GM23338 (cell line): ENCODE data around the gene TNFAIP8L3. TPM values are rescaled to one million over a fixed set of nuclear protein-coding genes. Genes with fewer than 3 reads are reported as not detected.
A peak's percentile ranks its signal among the peaks of the same experiment; 100 is the strongest.

Source experiments
- ATAC-seq: fragments of 200-7000 bp; cut with Tn5 transposase; 3 replicates; pipeline ENCODE4 v1.9.1; 2020
- DNase-seq: peaks from one replicate; pipeline ENCODE4 v3.0.0-alpha.2; 2015; ENCODE audit warnings: low spot score
- H2AFZ ChIP-seq: fragments of 200-600 bp; sonication (generic); 2 replicates; pipeline ENCODE4 v1.8.0; 2016; ENCODE audit warnings: antibody characterized with exemption, mild to moderate bottlenecking, moderate library complexity
- H3F3A ChIP-seq: fragments of 200-600 bp; sonication (generic); replicated peaks from 2 replicates; pipeline ENCODE4 v1.8.0; 2017; ENCODE audit warnings: antibody characterized with exemption, mixed run types, low read depth
- H3K27ac ChIP-seq: fragments of 200-600 bp; sonication (generic); 2 replicates; pipeline ENCODE4 v1.6.1; 2016; ENCODE audit warnings: low read depth
- H3K27me3 ChIP-seq: fragments of 200-600 bp; sonication (generic); 2 replicates; pipeline ENCODE4 v1.8.0; 2016; ENCODE audit warnings: mild to moderate bottlenecking, mixed run types, moderate library complexity; ENCODE audit not compliant: insufficient read depth
- H3K36me3 ChIP-seq: fragments of 200-600 bp; sonication (generic); 2 replicates; pipeline ENCODE4 v1.8.0; 2016; ENCODE audit warnings: mild to moderate bottlenecking; ENCODE audit not compliant: insufficient read depth
- H3K4me1 ChIP-seq: fragments of 200-600 bp; sonication (generic); 2 replicates; pipeline ENCODE4 v1.8.0; 2016; ENCODE audit warnings: mild to moderate bottlenecking, moderate library complexity; ENCODE audit not compliant: insufficient read depth
- H3K4me2 ChIP-seq: fragments of 200-600 bp; sonication (generic); 2 replicates; pipeline ENCODE4 v1.7.1; 2017; ENCODE audit warnings: mixed run types
- H3K4me3 ChIP-seq: fragments of 200-600 bp; sonication (generic); 2 replicates; pipeline ENCODE4 v1.6.1; 2016; ENCODE audit warnings: mixed run types
- H3K79me2 ChIP-seq: fragments of 200-600 bp; sonication (generic); replicated peaks from 2 replicates; pipeline ENCODE4 v1.8.0; 2017; ENCODE audit warnings: mild to moderate bottlenecking; ENCODE audit not compliant: insufficient read depth
- H3K9me2 ChIP-seq: fragments of 200-600 bp; sonication (generic); 2 replicates; pipeline ENCODE4 v1.8.0; 2017; ENCODE audit not compliant: insufficient read depth
- H4K20me1 ChIP-seq: fragments of 200-600 bp; sonication (generic); replicated peaks from 2 replicates; pipeline ENCODE4 v1.8.0; 2017; ENCODE audit warnings: mild to moderate bottlenecking; ENCODE audit not compliant: insufficient read depth
- H3K27ac Mint-ChIP-seq: 2 replicates; pipeline ENCODE4 v1.8.0; 2020; ENCODE audit warnings: inconsistent platforms, mild to moderate bottlenecking, moderate library complexity, mixed read lengths
- H3K27me3 Mint-ChIP-seq: 3 replicates; pipeline ENCODE4 v1.8.0; 2022; ENCODE audit warnings: low read depth, mild to moderate bottlenecking, moderate library complexity, mixed read lengths, inconsistent platforms; ENCODE audit not compliant: insufficient read depth, poor library complexity
- H3K36me3 Mint-ChIP-seq: 3 replicates; pipeline ENCODE4 v1.8.0; 2021; ENCODE audit warnings: low read depth, mild to moderate bottlenecking, inconsistent platforms, moderate library complexity, mixed read lengths
- H3K4me1 Mint-ChIP-seq: 3 replicates; pipeline ENCODE4 v1.8.0; 2020; ENCODE audit warnings: mild to moderate bottlenecking, inconsistent platforms, mixed read lengths
- H3K4me3 Mint-ChIP-seq: 3 replicates; pipeline ENCODE4 v1.8.0; 2021; ENCODE audit warnings: moderate library complexity, mild to moderate bottlenecking, inconsistent platforms, mixed read lengths
- H3K9me3 Mint-ChIP-seq: 3 replicates; pipeline ENCODE4 v1.8.0; 2020; ENCODE audit warnings: moderate library complexity, mild to moderate bottlenecking, inconsistent platforms, mixed read lengths
- CREB1 ChIP-seq: fragments of 250-450 bp; sonication (Bioruptor Pico); IDR thresholded peaks from 2 replicates; pipeline ENCODE4 v1.5.0; 2020; ENCODE audit warnings: low read depth, mild to moderate bottlenecking, moderate library complexity
- EZH2 ChIP-seq: fragments of 200-600 bp; sonication (generic); IDR thresholded peaks from one replicate; pipeline ENCODE4 v1.8.0; 2017; ENCODE audit warnings: antibody characterized with exemption, mild to moderate bottlenecking, low read depth; ENCODE audit not compliant: unreplicated experiment
- EZH2phosphoT487 ChIP-seq: fragments of 200-600 bp; sonication (generic); IDR thresholded peaks from one replicate; pipeline ENCODE4 v1.8.1; 2018; ENCODE audit warnings: antibody characterized with exemption; ENCODE audit not compliant: unreplicated experiment
- JUNB ChIP-seq: IDR thresholded peaks from one replicate; pipeline ENCODE4 v1.6.1; 2016; ENCODE audit warnings: antibody characterized with exemption; ENCODE audit not compliant: unreplicated experiment
- NANOG ChIP-seq: IDR thresholded peaks from 2 replicates; pipeline ENCODE4 v1.6.1; 2016; ENCODE audit warnings: antibody characterized with exemption, borderline replicate concordance
- POLR2AphosphoS5 ChIP-seq: IDR thresholded peaks from 2 replicates; pipeline ENCODE4 v1.6.1; 2016; ENCODE audit warnings: antibody characterized with exemption, low read depth
- STAT1 ChIP-seq: IDR thresholded peaks from one replicate; pipeline ENCODE4 v1.6.1; 2016; ENCODE audit warnings: antibody characterized with exemption; ENCODE audit not compliant: unreplicated experiment
- ZNF114 ChIP-seq: fragments of 250-450 bp; sonication (Bioruptor Pico); IDR thresholded peaks from 2 replicates; pipeline ENCODE4 v1.5.0; 2020; ENCODE audit warnings: mild to moderate bottlenecking, moderate library complexity
- ZNF331 ChIP-seq: fragments of 250-450 bp; sonication (Bioruptor Pico); IDR thresholded peaks from 2 replicates; pipeline ENCODE4 v1.5.0; 2020; ENCODE audit warnings: low read depth, mild to moderate bottlenecking, moderate library complexity
- polyA plus RNA-seq: library from polyadenylated mRNA; unstranded; fragments of >200 nt; fragmentation: Nextera tagmentation; extraction: Ambion mirVana; gene quantifications from 2 replicates; pipeline ENCODE4 v1.2.1, GENCODE V29; 2016
- total RNA-seq: library from RNA; depleted of rRNA; stranded (reverse); fragments of >200 nt; shearing (Covaris generic); gene quantifications from 2 replicates; pipeline ENCODE4 v1.2.3, GENCODE V29; 2014
- TF ChIP-seq, protein P1 (sequence below): IDR thresholded peaks from one replicate; pipeline ENCODE4 v1.6.1; 2018; ENCODE audit warnings: antibody characterized with exemption; ENCODE audit not compliant: unreplicated experiment
- TF ChIP-seq, protein P2 (sequence below), 2 experiments: fragments of 200-600 bp in 1 of 2; sonication (generic) in 1 of 2; conservative IDR thresholded peaks; 2 replicates each; pipeline versions ENCODE4 v1.5.1 to v1.6.1; 2016 to 2017; ENCODE audit warnings: antibody characterized with exemption in 2 of 2, low read depth in 2 of 2, mild to moderate bottlenecking in 2 of 2, moderate library complexity in 1 of 2
- TF ChIP-seq, protein P3 (sequence below): fragments of 250-450 bp; sonication (Bioruptor Pico); IDR thresholded peaks from 2 replicates; pipeline ENCODE4 v1.5.0; 2020; ENCODE audit warnings: mild to moderate bottlenecking, moderate library complexity
- TF ChIP-seq, protein P4 (sequence below): IDR thresholded peaks from 2 replicates; pipeline ENCODE4 v1.6.1; 2016; ENCODE audit warnings: antibody characterized with exemption

Gene TNFAIP8L3
- total and polyA plus RNA-seq, 2 experiments from 2014 or later = 0.23 to 0.31 TPM

DNA sequence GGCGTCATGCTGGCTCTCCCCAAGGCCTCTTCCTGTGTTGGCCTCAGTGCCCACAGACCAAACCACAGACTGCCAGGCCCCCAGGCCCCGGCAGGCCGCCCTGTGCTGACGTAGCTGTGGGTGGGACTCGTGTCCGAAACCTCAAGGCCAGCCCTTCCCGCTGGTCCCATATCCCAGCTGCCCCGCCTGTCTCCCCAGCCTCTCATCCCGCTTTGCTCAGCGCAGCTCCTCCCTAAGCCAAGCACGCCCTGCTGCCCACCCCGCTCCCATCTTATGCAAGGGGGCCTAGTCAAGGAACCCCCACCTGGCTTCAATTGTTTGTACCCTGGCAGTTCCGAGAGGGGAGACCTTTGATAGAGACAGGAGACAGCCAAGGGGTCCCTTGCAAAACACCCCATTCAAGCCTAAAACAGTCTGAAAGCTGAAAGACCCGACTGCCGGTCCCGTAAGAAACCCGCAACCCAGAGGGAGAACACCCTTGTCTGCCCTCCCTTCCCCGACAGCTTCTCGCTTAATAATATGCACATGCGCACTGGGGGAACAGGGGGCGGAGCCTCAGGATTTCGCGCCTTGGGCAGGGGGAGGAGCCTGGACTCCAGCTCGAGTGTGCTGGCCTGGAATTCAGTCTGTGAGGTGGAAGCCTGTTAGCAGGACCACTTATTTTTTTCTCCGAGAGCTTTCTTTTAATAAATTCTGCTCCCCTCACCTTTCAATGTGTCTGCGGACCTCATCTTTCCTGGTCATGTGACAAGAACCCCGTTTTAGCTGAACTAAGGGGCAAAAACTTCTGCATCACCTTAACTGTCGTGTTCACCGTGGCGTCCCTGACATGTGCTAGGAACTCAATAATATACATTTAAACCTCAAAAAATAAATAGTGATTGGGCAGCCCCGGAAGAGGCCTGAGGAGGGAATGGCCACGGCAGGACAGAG is 17.2 kb downstream of the TNFAIP8L3 start:
- Histone ChIP-seq H3K4me1 (peaks cover 12% of the 10 kb centered on the region), H3K4me2 (peak overlapping the region; percentile 84), H3F3A (no peaks in the 10 kb centered on the region), H2AFZ (peak overlapping the region; percentile 88), H3K79me2 (no peaks in the 10 kb centered on the region), H3K27me3 (no peaks in the 10 kb centered on the region), H3K9me2 (no peaks in the 10 kb centered on the region), H3K4me3 (peak overlapping the region; percentile 55), H3K27ac (peak overlapping the region; percentile 97), H3K36me3 (no peaks in the 10 kb centered on the region), H4K20me1 (no peaks in the 10 kb centered on the region)
- H3K4me3 Mint-ChIP-seq = peak overlapping the region; percentile 54
- peaks cover 23% of the 10 kb centered on the region for H3K4me1 Mint-ChIP-seq
- ATAC-seq = peak; percentile 91
- H3K36me3 Mint-ChIP-seq = no peaks in the 10 kb centered on the region; the same call in 2 of the 3 replicates
- peak; percentile 96 for DNase-seq
- H3K9me3 Mint-ChIP-seq = no peaks in the 10 kb centered on the region
- peak overlapping the region; percentile 22; the same call in 1 of the 2 replicates for H3K27ac Mint-ChIP-seq
- peaks cover 8% of the 10 kb centered on the region for H3K27me3 Mint-ChIP-seq
- no peak for TF ChIP-seq NANOG
- peak; percentile 77 for TF ChIP-seq POLR2AphosphoS5
- no peak for TF ChIP-seq ZNF331
- TF ChIP-seq CREB1 (CRISPR knock-in tag) = peak; percentile 38; the same call in 1 of the 2 replicates
- TF ChIP-seq, protein P1, sequence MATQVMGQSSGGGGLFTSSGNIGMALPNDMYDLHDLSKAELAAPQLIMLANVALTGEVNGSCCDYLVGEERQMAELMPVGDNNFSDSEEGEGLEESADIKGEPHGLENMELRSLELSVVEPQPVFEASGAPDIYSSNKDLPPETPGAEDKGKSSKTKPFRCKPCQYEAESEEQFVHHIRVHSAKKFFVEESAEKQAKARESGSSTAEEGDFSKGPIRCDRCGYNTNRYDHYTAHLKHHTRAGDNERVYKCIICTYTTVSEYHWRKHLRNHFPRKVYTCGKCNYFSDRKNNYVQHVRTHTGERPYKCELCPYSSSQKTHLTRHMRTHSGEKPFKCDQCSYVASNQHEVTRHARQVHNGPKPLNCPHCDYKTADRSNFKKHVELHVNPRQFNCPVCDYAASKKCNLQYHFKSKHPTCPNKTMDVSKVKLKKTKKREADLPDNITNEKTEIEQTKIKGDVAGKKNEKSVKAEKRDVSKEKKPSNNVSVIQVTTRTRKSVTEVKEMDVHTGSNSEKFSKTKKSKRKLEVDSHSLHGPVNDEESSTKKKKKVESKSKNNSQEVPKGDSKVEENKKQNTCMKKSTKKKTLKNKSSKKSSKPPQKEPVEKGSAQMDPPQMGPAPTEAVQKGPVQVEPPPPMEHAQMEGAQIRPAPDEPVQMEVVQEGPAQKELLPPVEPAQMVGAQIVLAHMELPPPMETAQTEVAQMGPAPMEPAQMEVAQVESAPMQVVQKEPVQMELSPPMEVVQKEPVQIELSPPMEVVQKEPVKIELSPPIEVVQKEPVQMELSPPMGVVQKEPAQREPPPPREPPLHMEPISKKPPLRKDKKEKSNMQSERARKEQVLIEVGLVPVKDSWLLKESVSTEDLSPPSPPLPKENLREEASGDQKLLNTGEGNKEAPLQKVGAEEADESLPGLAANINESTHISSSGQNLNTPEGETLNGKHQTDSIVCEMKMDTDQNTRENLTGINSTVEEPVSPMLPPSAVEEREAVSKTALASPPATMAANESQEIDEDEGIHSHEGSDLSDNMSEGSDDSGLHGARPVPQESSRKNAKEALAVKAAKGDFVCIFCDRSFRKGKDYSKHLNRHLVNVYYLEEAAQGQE = no peak
- no peak for TF ChIP-seq STAT1
- TF ChIP-seq, protein P2, sequence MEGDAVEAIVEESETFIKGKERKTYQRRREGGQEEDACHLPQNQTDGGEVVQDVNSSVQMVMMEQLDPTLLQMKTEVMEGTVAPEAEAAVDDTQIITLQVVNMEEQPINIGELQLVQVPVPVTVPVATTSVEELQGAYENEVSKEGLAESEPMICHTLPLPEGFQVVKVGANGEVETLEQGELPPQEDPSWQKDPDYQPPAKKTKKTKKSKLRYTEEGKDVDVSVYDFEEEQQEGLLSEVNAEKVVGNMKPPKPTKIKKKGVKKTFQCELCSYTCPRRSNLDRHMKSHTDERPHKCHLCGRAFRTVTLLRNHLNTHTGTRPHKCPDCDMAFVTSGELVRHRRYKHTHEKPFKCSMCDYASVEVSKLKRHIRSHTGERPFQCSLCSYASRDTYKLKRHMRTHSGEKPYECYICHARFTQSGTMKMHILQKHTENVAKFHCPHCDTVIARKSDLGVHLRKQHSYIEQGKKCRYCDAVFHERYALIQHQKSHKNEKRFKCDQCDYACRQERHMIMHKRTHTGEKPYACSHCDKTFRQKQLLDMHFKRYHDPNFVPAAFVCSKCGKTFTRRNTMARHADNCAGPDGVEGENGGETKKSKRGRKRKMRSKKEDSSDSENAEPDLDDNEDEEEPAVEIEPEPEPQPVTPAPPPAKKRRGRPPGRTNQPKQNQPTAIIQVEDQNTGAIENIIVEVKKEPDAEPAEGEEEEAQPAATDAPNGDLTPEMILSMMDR (conservative IDR thresholded peaks at IDR 0.05; ENCODE audit: low read depth in 2 of 2) = no peak
- TF ChIP-seq ZNF114 = no peak
- no peak for TF ChIP-seq JUNB
- TF ChIP-seq EZH2phosphoT487 = no peak
- TF ChIP-seq, protein P3, sequence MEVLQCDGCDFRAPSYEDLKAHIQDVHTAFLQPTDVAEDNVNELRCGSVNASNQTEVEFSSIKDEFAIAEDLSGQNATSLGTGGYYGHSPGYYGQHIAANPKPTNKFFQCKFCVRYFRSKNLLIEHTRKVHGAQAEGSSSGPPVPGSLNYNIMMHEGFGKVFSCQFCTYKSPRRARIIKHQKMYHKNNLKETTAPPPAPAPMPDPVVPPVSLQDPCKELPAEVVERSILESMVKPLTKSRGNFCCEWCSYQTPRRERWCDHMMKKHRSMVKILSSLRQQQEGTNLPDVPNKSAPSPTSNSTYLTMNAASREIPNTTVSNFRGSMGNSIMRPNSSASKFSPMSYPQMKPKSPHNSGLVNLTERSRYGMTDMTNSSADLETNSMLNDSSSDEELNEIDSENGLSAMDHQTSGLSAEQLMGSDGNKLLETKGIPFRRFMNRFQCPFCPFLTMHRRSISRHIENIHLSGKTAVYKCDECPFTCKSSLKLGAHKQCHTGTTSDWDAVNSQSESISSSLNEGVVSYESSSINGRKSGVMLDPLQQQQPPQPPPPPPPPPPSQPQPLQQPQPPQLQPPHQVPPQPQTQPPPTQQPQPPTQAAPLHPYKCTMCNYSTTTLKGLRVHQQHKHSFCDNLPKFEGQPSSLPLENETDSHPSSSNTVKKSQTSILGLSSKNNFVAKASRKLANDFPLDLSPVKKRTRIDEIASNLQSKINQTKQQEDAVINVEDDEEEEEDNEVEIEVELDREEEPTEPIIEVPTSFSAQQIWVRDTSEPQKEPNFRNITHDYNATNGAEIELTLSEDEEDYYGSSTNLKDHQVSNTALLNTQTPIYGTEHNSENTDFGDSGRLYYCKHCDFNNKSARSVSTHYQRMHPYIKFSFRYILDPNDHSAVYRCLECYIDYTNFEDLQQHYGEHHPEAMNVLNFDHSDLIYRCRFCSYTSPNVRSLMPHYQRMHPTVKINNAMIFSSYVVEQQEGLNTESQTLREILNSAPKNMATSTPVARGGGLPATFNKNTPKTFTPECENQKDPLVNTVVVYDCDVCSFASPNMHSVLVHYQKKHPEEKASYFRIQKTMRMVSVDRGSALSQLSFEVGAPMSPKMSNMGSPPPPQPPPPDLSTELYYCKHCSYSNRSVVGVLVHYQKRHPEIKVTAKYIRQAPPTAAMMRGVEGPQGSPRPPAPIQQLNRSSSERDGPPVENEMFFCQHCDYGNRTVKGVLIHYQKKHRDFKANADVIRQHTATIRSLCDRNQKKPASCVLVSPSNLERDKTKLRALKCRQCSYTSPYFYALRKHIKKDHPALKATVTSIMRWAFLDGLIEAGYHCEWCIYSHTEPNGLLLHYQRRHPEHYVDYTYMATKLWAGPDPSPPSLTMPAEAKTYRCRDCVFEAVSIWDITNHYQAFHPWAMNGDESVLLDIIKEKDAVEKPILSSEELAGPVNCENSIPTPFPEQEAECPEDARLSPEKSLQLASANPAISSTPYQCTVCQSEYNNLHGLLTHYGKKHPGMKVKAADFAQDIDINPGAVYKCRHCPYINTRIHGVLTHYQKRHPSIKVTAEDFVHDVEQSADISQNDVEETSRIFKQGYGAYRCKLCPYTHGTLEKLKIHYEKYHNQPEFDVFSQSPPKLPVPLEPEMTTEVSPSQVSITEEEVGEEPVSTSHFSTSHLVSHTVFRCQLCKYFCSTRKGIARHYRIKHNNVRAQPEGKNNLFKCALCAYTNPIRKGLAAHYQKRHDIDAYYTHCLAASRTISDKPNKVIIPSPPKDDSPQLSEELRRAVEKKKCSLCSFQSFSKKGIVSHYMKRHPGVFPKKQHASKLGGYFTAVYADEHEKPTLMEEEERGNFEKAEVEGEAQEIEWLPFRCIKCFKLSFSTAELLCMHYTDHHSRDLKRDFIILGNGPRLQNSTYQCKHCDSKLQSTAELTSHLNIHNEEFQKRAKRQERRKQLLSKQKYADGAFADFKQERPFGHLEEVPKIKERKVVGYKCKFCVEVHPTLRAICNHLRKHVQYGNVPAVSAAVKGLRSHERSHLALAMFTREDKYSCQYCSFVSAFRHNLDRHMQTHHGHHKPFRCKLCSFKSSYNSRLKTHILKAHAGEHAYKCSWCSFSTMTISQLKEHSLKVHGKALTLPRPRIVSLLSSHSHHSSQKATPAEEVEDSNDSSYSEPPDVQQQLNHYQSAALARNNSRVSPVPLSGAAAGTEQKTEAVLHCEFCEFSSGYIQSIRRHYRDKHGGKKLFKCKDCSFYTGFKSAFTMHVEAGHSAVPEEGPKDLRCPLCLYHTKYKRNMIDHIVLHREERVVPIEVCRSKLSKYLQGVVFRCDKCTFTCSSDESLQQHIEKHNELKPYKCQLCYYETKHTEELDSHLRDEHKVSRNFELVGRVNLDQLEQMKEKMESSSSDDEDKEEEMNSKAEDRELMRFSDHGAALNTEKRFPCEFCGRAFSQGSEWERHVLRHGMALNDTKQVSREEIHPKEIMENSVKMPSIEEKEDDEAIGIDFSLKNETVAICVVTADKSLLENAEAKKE (CRISPR knock-in tag) = no peak
- TF ChIP-seq EZH2 = no peak
- TF ChIP-seq, protein P4, sequence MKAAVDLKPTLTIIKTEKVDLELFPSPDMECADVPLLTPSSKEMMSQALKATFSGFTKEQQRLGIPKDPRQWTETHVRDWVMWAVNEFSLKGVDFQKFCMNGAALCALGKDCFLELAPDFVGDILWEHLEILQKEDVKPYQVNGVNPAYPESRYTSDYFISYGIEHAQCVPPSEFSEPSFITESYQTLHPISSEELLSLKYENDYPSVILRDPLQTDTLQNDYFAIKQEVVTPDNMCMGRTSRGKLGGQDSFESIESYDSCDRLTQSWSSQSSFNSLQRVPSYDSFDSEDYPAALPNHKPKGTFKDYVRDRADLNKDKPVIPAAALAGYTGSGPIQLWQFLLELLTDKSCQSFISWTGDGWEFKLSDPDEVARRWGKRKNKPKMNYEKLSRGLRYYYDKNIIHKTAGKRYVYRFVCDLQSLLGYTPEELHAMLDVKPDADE = no peak
